Fibroblast of skin of right quadriceps (primary cell): ENCODE results near the gene SLC25A48.

Experiments
- DNase-seq: peaks from one replicate; pipeline ENCODE4 v3.0.0-alpha.2; 2013

Gene SLC25A48

DNA sequence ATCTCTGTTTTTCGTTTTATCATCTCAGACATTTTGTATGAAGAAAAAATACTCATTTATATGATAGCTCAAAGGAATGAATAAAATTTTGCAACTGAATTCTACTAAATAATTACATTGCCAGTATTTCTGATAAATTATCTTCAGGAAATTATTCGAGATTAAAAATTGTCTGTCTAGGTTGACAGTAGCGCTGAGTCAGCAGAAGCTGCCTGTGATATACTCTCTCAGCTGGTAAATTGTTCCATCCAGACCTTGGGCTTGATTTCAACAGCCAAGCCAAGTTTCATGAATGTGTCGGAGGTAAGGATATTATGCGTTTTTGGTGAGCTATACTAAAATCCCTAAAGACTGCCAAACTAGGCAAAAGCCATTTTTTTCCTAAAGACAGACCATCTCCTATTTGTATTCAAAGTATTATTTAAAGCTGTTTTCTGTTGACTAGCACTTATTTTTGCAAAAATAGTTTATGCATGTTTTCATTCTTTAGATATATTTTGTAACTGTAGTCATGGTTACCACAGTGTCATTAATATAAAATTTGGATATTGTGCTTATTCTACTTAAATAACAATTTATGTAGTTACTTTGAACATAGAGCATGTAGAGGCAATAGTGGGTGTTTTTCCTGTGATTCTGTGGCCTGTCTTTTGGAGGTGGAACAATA, 102.9 kb downstream of the SLC25A48 start:
- no peak for DNase-seq
